Right atrium auricular region (tissue), 2 donors: ENCODE measurements around the gene KRT1. TPM values are rescaled to one million over a fixed set of nuclear protein-coding genes. Genes with fewer than 3 reads are reported as not detected.
A peak's percentile ranks its signal among the peaks of the same experiment; 100 is the strongest.

Source experiments
- DNase-seq: peaks from one replicate; pipeline ENCODE4 v3.0.0-alpha.2; 2019; ENCODE audit warnings: low spot score
- H3K27ac ChIP-seq, 2 donors: fragments of 200-600 bp; sonication (generic); 1 replicate in 1 of 2; 2 replicates in 1 of 2; pipeline ENCODE4 v1.5.1; 2016 to 2019
- H3K27me3 ChIP-seq, 2 donors: fragments of 200-600 bp; sonication (generic); one replicate each; pipeline versions ENCODE4 v1.5.1 to v1.6.0; 2017 to 2019
- H3K36me3 ChIP-seq: fragments of 200-600 bp; sonication (generic); one replicate; pipeline ENCODE4 v1.5.1; 2016
- H3K4me1 ChIP-seq, 2 donors: fragments of 200-600 bp; sonication (generic); one replicate each; pipeline versions ENCODE4 v1.5.1 to v1.6.0; 2017 to 2019
- H3K4me3 ChIP-seq, 2 donors: fragments of 200-600 bp; sonication (generic); 1 replicate in 1 of 2; 2 replicates in 1 of 2; pipeline ENCODE4 v1.5.1; 2017 to 2019; ENCODE audit warnings: mild to moderate bottlenecking in 1 of 2, moderate library complexity in 1 of 2
- H3K9me3 ChIP-seq, 2 donors: fragments of 200-600 bp; sonication (generic); one replicate each; pipeline ENCODE4 v1.5.1; 2019
- CTCF ChIP-seq, 2 donors: fragments of 200-600 bp; sonication (generic); IDR thresholded peaks; one replicate each; pipeline ENCODE4 v1.5.1; 2019; ENCODE audit warnings: antibody characterized with exemption in 2 of 2
- total RNA-seq, 2 donors: library from RNA; depleted of rRNA; stranded (reverse); fragments of >200 nt; gene quantifications; one replicate each; pipeline ENCODE4 v1.1.0, GENCODE V29; 2016

KRT1 gene
- total RNA-seq, 2 donors from 2014 or later, result not detected

DNA sequence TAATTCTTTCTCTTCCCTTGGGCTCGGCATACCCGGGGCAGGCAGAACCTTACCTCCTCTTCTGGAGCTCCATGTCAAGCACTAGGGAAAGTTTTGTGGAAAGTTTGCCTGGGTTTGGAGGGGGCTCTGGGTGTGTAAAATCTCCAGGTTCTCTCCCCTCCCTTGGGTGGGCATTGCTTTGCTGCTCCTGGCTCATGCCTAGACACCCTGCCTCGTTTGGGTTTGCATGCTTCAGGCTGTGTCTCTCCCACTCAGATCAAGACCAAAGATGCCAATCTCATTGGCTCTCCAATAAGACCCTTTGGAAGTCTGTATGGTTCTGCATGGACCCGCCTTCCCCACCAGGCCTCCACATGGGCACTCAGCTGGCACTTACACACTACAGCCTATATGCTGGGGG lies 22.0 kb downstream of the KRT1 start:
- peak; percentile 16 for DNase-seq
- no peaks in the 10 kb centered on the region for H3K27me3 ChIP-seq
- no peaks in the 10 kb centered on the region for H3K36me3 ChIP-seq
- TF ChIP-seq CTCF (IDR thresholded peaks at IDR 0.05), result no peak
- H3K4me3 ChIP-seq, result no peak overlapping the region
- H3K9me3 ChIP-seq, result no peaks in the 10 kb centered on the region
- H3K4me1 ChIP-seq, result no peaks in the 10 kb centered on the region
- no peak overlapping the region for H3K27ac ChIP-seq

DNA sequence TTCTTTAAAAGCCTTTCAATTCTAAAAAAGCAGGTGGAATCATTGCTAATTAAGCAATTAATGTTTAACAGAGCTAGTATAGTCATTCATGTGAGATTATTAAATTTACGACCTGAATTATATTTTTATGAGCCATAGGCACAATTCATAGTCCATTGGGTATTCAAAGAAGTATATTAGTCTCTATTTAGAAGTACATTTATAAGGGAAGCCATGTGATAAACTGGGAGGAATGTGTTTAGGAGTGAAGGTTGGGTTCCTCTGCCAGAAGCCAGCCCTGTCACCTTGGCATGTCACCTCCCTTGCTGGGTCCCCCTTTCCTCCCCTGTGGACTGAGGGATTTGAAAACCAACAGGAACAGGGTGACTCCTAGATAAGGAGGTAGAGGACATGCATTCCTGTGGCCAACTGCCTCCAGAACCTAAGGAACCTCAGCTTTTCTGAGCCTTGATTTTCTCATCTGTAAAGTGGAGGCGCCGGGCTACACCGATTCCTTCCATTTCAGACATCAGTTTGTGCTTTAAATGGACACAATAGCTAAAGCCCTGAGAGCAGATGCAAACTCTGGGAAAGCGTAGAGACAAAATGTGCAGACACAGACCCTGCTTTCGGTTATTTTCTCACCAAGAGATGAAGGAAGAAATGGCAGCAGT lies 22.8 kb downstream of the KRT1 start:
- H3K36me3 ChIP-seq, result no peaks in the 10 kb centered on the region
- no peak for TF ChIP-seq CTCF (IDR thresholded peaks at IDR 0.05)
- no peaks in the 10 kb centered on the region for H3K4me1 ChIP-seq
- peak; percentile 32 for DNase-seq
- no peaks in the 10 kb centered on the region for H3K9me3 ChIP-seq
- H3K4me3 ChIP-seq, result no peak overlapping the region
- no peaks in the 10 kb centered on the region for H3K27me3 ChIP-seq
- no peak overlapping the region for H3K27ac ChIP-seq

- Histone ChIP-seq H3K36me3 (no peaks in the 10 kb centered on the region), H3K27ac (no peak overlapping the region), H3K4me1 (no peaks in the 10 kb centered on the region), H3K9me3 (no peaks in the 10 kb centered on the region), H3K27me3 (no peaks in the 10 kb centered on the region), H3K4me3 (no peak overlapping the region)
- peak; percentile 30 for DNase-seq
- TF ChIP-seq CTCF (IDR thresholded peaks at IDR 0.05), result no peak
Observed at GRCh38 chr12:52656616-52657015, 23.6 kb downstream of the KRT1 start.

GRCh38 chr12:52655720-52656124 lies 24.5 kb downstream of the KRT1 start:
- peak; percentile 44 for DNase-seq

GRCh38 chr12:52655251-52655650 lies 25.0 kb downstream of the KRT1 start:
- DNase-seq, result peak; percentile 44
- no peak overlapping the region for H3K27ac ChIP-seq
- TF ChIP-seq CTCF (IDR thresholded peaks at IDR 0.05), result no peak
- H3K9me3 ChIP-seq, result no peaks in the 10 kb centered on the region
- no peaks in the 10 kb centered on the region for H3K27me3 ChIP-seq
- H3K4me1 ChIP-seq, result no peaks in the 10 kb centered on the region
- no peak overlapping the region for H3K4me3 ChIP-seq
- H3K36me3 ChIP-seq, result no peaks in the 10 kb centered on the region

More at GRCh38 chr12:52655720-52656124, 24.5 kb downstream of the KRT1 start:
- Histone ChIP-seq H3K9me3 (no peaks in the 10 kb centered on the region), H3K4me3 (no peak overlapping the region), H3K27ac (no peak overlapping the region), H3K36me3 (no peaks in the 10 kb centered on the region), H3K27me3 (no peaks in the 10 kb centered on the region), H3K4me1 (no peaks in the 10 kb centered on the region)
- no peak for TF ChIP-seq CTCF (IDR thresholded peaks at IDR 0.05)

DNA sequence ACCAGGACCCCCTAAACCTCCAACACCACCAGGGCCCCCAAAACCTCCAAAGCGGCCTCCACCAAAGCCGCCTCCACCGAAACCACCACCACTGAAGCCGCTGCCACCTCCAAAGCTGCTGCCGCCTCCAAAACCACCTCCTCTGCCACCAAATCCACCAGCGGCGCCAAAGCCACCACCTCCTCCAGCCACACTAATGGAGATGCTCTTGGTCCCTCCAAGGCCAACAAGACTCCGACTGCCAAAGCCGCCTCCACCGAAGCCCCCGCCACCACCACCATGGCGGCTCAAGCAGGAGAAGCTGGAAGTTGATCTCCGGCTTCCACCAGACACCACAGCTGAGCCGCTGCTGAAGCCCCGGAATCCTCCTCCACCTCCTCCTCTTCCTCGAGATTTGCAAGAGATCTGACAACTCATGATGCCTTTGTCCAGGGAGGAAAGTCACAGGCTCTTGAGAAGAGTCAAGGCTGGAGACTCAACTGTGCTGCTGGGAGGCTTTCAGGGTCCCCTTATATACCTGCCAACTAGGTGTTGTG lies 28.4 kb downstream of the KRT1 start, which contains the start of gene KRT2:
TSS of gene KRT2 (minus strand) at position 486 of the 536 bp plus-strand sequence. CDS start at position 417, 69 bp downstream.
- no peak for TF ChIP-seq CTCF (IDR thresholded peaks at IDR 0.05)
- Histone ChIP-seq H3K27me3 (no peaks in the 10 kb centered on the region), H3K4me1 (no peaks in the 10 kb centered on the region), H3K36me3 (no peaks in the 10 kb centered on the region), H3K9me3 (no peaks in the 10 kb centered on the region), H3K27ac (no peak within 1 kb of the TSS), H3K4me3 (no peak within 1 kb of the TSS)
- no peak for DNase-seq
